ENCODE results near the gene POMZP3. TPM values are rescaled to one million over a fixed set of nuclear protein-coding genes. Genes with fewer than 3 reads are reported as not detected.

POMZP3 gene
- total RNA-seq, 1 donor from 2014 or later = 7.2 TPM

Other genes with a start within 250 kb of the POMZP3 start
- 0.97 TPM for gene SSC4D, start 217.6 kb downstream of the POMZP3 start, total RNA-seq
- not detected for gene ZP3, start 202.3 kb downstream of the POMZP3 start, total RNA-seq
- gene DTX2, start 165.6 kb downstream of the POMZP3 start, total RNA-seq = 5.5 TPM
- gene UPK3B, start 116.7 kb downstream of the POMZP3 start, total RNA-seq = 0.22 TPM
- gene SPDYE16, start 84.0 kb downstream of the POMZP3 start, total RNA-seq = not detected

All from Right ventricle myocardium superior (tissue), 1 donor.